WTC11 (cell line): ENCODE results near the gene SH2D3C. TPM values are rescaled to one million over a fixed set of nuclear protein-coding genes. Genes with fewer than 3 reads are reported as not detected.

Source experiments
- ATAC-seq: fragments of 200-7000 bp; cut with Tn5 transposase; 2 replicates; pipeline ENCODE4 v1.10.0; 2021; ENCODE audit warnings: mild to moderate bottlenecking, moderate library complexity
- CTCF ChIA-PET: fragments of 300-600 bp; sonication (Branson Sonifier 250); formaldehyde crosslinking; loops from one replicate; lab custom pipeline; 2021; ENCODE audit warnings: antibody characterized with exemption; lab: Charles Lee
- POLR2A ChIA-PET: fragments of 350-600 bp; sonication (Branson Sonifier 250); formaldehyde crosslinking; loops from one replicate; lab custom pipeline; 2021; ENCODE audit warnings: antibody characterized with exemption; lab: Charles Lee
- DNase-seq: peaks from one replicate; pipeline ENCODE4 v3.0.0; 2021; ENCODE audit warnings: low spot score
- H3K27ac Mint-ChIP-seq: 2 replicates; pipeline ENCODE4 v1.8.0; 2021; ENCODE audit warnings: mixed read lengths
- H3K27me3 Mint-ChIP-seq: 2 replicates; pipeline ENCODE4 v1.8.0; 2021; ENCODE audit warnings: low read depth, mild to moderate bottlenecking, moderate library complexity, mixed read lengths
- H3K36me3 Mint-ChIP-seq: 2 replicates; pipeline ENCODE4 v1.8.0; 2021; ENCODE audit warnings: mixed read lengths
- H3K4me1 Mint-ChIP-seq: 2 replicates; pipeline ENCODE4 v1.8.0; 2022; ENCODE audit warnings: mixed read lengths
- H3K4me3 Mint-ChIP-seq: 2 replicates; pipeline ENCODE4 v1.8.0; 2021; ENCODE audit warnings: mild to moderate bottlenecking, moderate library complexity, mixed read lengths
- H3K9me3 Mint-ChIP-seq: 2 replicates; pipeline ENCODE4 v1.8.0; 2021; ENCODE audit warnings: mixed read lengths
- AFF4 ChIP-seq: sonication (generic); formaldehyde crosslinking; IDR thresholded peaks from 2 replicates; pipeline ENCODE4 v1.8.1; 2023; ENCODE audit warnings: mild to moderate bottlenecking, missing genetic modification reagents, borderline replicate concordance
- ATF3 ChIP-seq: sonication (generic); formaldehyde crosslinking; conservative IDR thresholded peaks from 2 replicates; pipeline ENCODE4 v1.8.1; 2022; ENCODE audit warnings: mild to moderate bottlenecking, missing genetic modification reagents
- CREM ChIP-seq: sonication (generic); formaldehyde crosslinking; IDR thresholded peaks from 2 replicates; pipeline ENCODE4 v1.8.1; 2022; ENCODE audit warnings: mild to moderate bottlenecking, missing genetic modification reagents, moderate library complexity
- ESRRA ChIP-seq: sonication (generic); formaldehyde crosslinking; IDR thresholded peaks from 2 replicates; pipeline ENCODE4 v1.8.1; 2022; ENCODE audit warnings: mild to moderate bottlenecking, missing genetic modification reagents, borderline replicate concordance
- FOXJ3 ChIP-seq: sonication (generic); formaldehyde crosslinking; IDR thresholded peaks from 2 replicates; pipeline ENCODE4 v1.9.0; 2021; ENCODE audit warnings: missing genetic modification reagents, mild to moderate bottlenecking, borderline replicate concordance
- FOXK1 ChIP-seq: sonication (generic); formaldehyde crosslinking; IDR thresholded peaks from 2 replicates; pipeline ENCODE4 v1.8.0; 2022; ENCODE audit warnings: mild to moderate bottlenecking, moderate library complexity, missing genetic modification reagents
- GTF2I ChIP-seq: fragments of 250-450 bp; sonication (Bioruptor Pico); conservative IDR thresholded peaks from 2 replicates; pipeline ENCODE4 v1.4.0; 2021; ENCODE audit warnings: mild to moderate bottlenecking
- HMGA2 ChIP-seq: fragments of 250-450 bp; sonication (Bioruptor Pico); IDR thresholded peaks from 2 replicates; pipeline ENCODE4 v1.4.0; 2021; ENCODE audit warnings: mild to moderate bottlenecking, moderate library complexity
- JAZF1 ChIP-seq: fragments of 250-450 bp; sonication (Bioruptor Pico); IDR thresholded peaks from 2 replicates; pipeline ENCODE4 v1.9.0; 2021; ENCODE audit warnings: moderate library complexity, mild to moderate bottlenecking, inconsistent platforms
- JUN ChIP-seq: sonication (generic); formaldehyde crosslinking; IDR thresholded peaks from 2 replicates; pipeline ENCODE4 v1.8.0; 2023; ENCODE audit warnings: mild to moderate bottlenecking, missing genetic modification reagents
- MAX ChIP-seq: sonication (generic); formaldehyde crosslinking; IDR thresholded peaks from 2 replicates; pipeline ENCODE4 v1.8.0; 2022; ENCODE audit warnings: mild to moderate bottlenecking, missing genetic modification reagents
- MLX ChIP-seq: sonication (generic); formaldehyde crosslinking; IDR thresholded peaks from 2 replicates; pipeline ENCODE4 v1.8.1; 2023; ENCODE audit warnings: mild to moderate bottlenecking, missing genetic modification reagents, moderate library complexity
- NFYB ChIP-seq: sonication (generic); formaldehyde crosslinking; conservative IDR thresholded peaks from 2 replicates; pipeline ENCODE4 v1.8.0; 2022; ENCODE audit warnings: low read depth, missing genetic modification reagents
- NR1H2 ChIP-seq: sonication (generic); formaldehyde crosslinking; IDR thresholded peaks from 2 replicates; pipeline ENCODE4 v1.9.0; 2021; ENCODE audit warnings: mild to moderate bottlenecking, moderate library complexity, missing genetic modification reagents
- PRDM15 ChIP-seq: sonication (generic); formaldehyde crosslinking; IDR thresholded peaks from 2 replicates; pipeline ENCODE4 v1.8.0; 2022; ENCODE audit warnings: missing genetic modification reagents
- PRRX2 ChIP-seq: fragments of 250-450 bp; sonication (Bioruptor Pico); IDR thresholded peaks from 2 replicates; pipeline ENCODE4 v1.8.0; 2021; ENCODE audit warnings: mild to moderate bottlenecking
- RELA ChIP-seq: sonication (generic); formaldehyde crosslinking; IDR thresholded peaks from 2 replicates; pipeline ENCODE4 v1.8.1; 2022; ENCODE audit warnings: missing genetic modification reagents, mild to moderate bottlenecking, borderline replicate concordance
- SP1 ChIP-seq: sonication (generic); formaldehyde crosslinking; conservative IDR thresholded peaks from 2 replicates; pipeline ENCODE4 v1.8.1; 2022; ENCODE audit warnings: missing genetic modification reagents
- STAT6 ChIP-seq: sonication (generic); formaldehyde crosslinking; conservative IDR thresholded peaks from 2 replicates; pipeline ENCODE4 v1.8.1; 2023; ENCODE audit warnings: mild to moderate bottlenecking, low read depth, missing genetic modification reagents, moderate library complexity
- TEAD1 ChIP-seq: sonication (generic); formaldehyde crosslinking; IDR thresholded peaks from 2 replicates; pipeline ENCODE4 v1.8.0; 2022; ENCODE audit warnings: mild to moderate bottlenecking, missing genetic modification reagents
- TP53 ChIP-seq: sonication (generic); formaldehyde crosslinking; IDR thresholded peaks from 2 replicates; pipeline ENCODE4 v1.8.1; 2023; ENCODE audit warnings: mild to moderate bottlenecking, missing genetic modification reagents
- USF2 ChIP-seq: sonication (generic); formaldehyde crosslinking; IDR thresholded peaks from 2 replicates; pipeline ENCODE4 v1.8.1; 2023; ENCODE audit warnings: mild to moderate bottlenecking, missing genetic modification reagents, moderate library complexity
- ZMAT4 ChIP-seq: fragments of 250-450 bp; sonication (Bioruptor Pico); IDR thresholded peaks from 2 replicates; pipeline ENCODE4 v1.9.0; 2021; ENCODE audit warnings: mild to moderate bottlenecking
- ZNF317 ChIP-seq: sonication (generic); formaldehyde crosslinking; IDR thresholded peaks from 2 replicates; pipeline ENCODE4 v1.8.1; 2023; ENCODE audit warnings: low read depth, mild to moderate bottlenecking, moderate library complexity, missing genetic modification reagents, borderline replicate concordance
- total RNA-seq: library from RNA; stranded (reverse); gene quantifications from 3 replicates; pipeline ENCODE4 v1.2.3, GENCODE V29; 2021

The SH2D3C gene
- total RNA-seq, 1 experiment from 2014 or later: 5.4 TPM

GRCh38 chr9:127723444-127723843 is 55.0 kb downstream of the SH2D3C start:
- ATAC-seq (no peak), DNase-seq (no peak)
- 0 out of 2 replicates have a peak overlapping the region, but pooled peaks have one; percentile 19 for H3K27ac Mint-ChIP-seq
- no peaks in the 10 kb centered on the region for H3K36me3 Mint-ChIP-seq
- TF ChIP-seq PRRX2 (CRISPR knock-in tag) (no peak), ZMAT4 (CRISPR knock-in tag) (no peak), NFYB (no peak), JUN (CRISPR knock-in tag) (no peak), ZNF317 (no peak), ESRRA (CRISPR knock-in tag) (no peak), TEAD1 (CRISPR knock-in tag) (no peak), HMGA2 (CRISPR knock-in tag) (no peak), STAT6 (CRISPR knock-in tag) (no peak), MAX (CRISPR knock-in tag) (no peak), JAZF1 (no peak), FOXJ3 (CRISPR knock-in tag) (no peak), ATF3 (CRISPR knock-in tag) (no peak), NR1H2 (CRISPR knock-in tag) (no peak)
- H3K4me1 Mint-ChIP-seq: peaks cover 14% of the 10 kb centered on the region
- no peak overlapping the region for H3K4me3 Mint-ChIP-seq
- ChIA-PET CTCF (interaction anchor here (1.4 to 3.7 kb wide), 2 partner anchors 8 to 11 kb away, joined by 3 to 50 read pairs; partner anchors contain the start of gene TOR2A), POLR2A (no interaction called here)
- H3K9me3 Mint-ChIP-seq: no peaks in the 10 kb centered on the region
- no peaks in the 10 kb centered on the region for H3K27me3 Mint-ChIP-seq

GRCh38 chr9:127723013-127723412 is 55.5 kb downstream of the SH2D3C start:
- 0 out of 2 replicates have a peak overlapping the region, but pooled peaks have one; percentile 19 for H3K27ac Mint-ChIP-seq
- CTCF ChIA-PET: interaction anchor here (1.4 to 3.7 kb wide), 2 partner anchors 9 to 11 kb away, joined by 3 to 50 read pairs; partner anchors contain the start of gene TOR2A
- DNase-seq (no peak), ATAC-seq (no peak)
- H3K27me3 Mint-ChIP-seq: no peaks in the 10 kb centered on the region
- POLR2A ChIA-PET: no interaction called here
- no peaks in the 10 kb centered on the region for H3K9me3 Mint-ChIP-seq
- H3K4me3 Mint-ChIP-seq: no peak overlapping the region
- no peaks in the 10 kb centered on the region for H3K36me3 Mint-ChIP-seq
- peaks cover 14% of the 10 kb centered on the region for H3K4me1 Mint-ChIP-seq
- TF ChIP-seq TP53 (CRISPR knock-in tag): no peak
- no peak for TF ChIP-seq CREM (CRISPR knock-in tag)
- TF ChIP-seq AFF4 (CRISPR knock-in tag): no peak
- no peak for TF ChIP-seq MLX (CRISPR knock-in tag)
- no peak for TF ChIP-seq SP1 (CRISPR knock-in tag)
- TF ChIP-seq JUN (CRISPR knock-in tag): no peak
- TF ChIP-seq FOXK1 (CRISPR knock-in tag): no peak
- TF ChIP-seq USF2: no peak
- no peak for TF ChIP-seq PRDM15 (CRISPR knock-in tag)
- TF ChIP-seq RELA (CRISPR knock-in tag): no peak
- no peak for TF ChIP-seq GTF2I (CRISPR knock-in tag)
